Activated CD4-positive, CD25-positive, alpha-beta regulatory T cell (primary cell): ENCODE measurements around the gene NFXL1.

Experiments used
- DNase-seq, 4 experiments: peaks; one replicate each; lab custom pipeline; 2025; lab: John Stamatoyannopoulos, UW

NFXL1 gene

GRCh38 chr4:47891928-47892327 lies 22.5 kb downstream of the NFXL1 start:
- DNase-seq, result no peak

- DNase-seq, result no peak
Observed at GRCh38 chr4:47882228-47882627, 32.2 kb downstream of the NFXL1 start.

GRCh38 chr4:47879458-47879857 lies 34.9 kb downstream of the NFXL1 start:
- DNase-seq, result no peak

GRCh38 chr4:47876784-47877546 lies 37.4 kb downstream of the NFXL1 start:
- DNase-seq, result no peak

GRCh38 chr4:47876310-47876709 lies 38.1 kb downstream of the NFXL1 start:
- no peak for DNase-seq

- DNase-seq, result no peak
Observed at GRCh38 chr4:47873877-47874541, 40.4 kb downstream of the NFXL1 start.

- DNase-seq, result no peak
Observed at GRCh38 chr4:47863486-47863885, 50.9 kb downstream of the NFXL1 start.

GRCh38 chr4:47862297-47862696 lies 52.1 kb downstream of the NFXL1 start:
- no peak for DNase-seq

- DNase-seq, result no peak
Observed at GRCh38 chr4:47860305-47860704, 54.1 kb downstream of the NFXL1 start.

- no peak for DNase-seq
Observed at GRCh38 chr4:47858006-47858405, 56.4 kb downstream of the NFXL1 start.

- DNase-seq, result no peak
Observed at GRCh38 chr4:47856713-47857112, 57.7 kb downstream of the NFXL1 start.

GRCh38 chr4:47855350-47855749 lies 59.0 kb downstream of the NFXL1 start:
- DNase-seq, result no peak

- DNase-seq, result no peak
Observed at GRCh38 chr4:47852136-47852535, 62.2 kb downstream of the NFXL1 start.

GRCh38 chr4:47849466-47849865 lies 64.9 kb downstream of the NFXL1 start:
- DNase-seq, result no peak

GRCh38 chr4:47848041-47848440 lies 66.3 kb downstream of the NFXL1 start:
- DNase-seq, result no peak

- no peak for DNase-seq
Observed at GRCh38 chr4:47842985-47843384, 71.4 kb downstream of the NFXL1 start.

- DNase-seq, result no peak
Observed at GRCh38 chr4:47840291-47840690, 74.1 kb downstream of the NFXL1 start.

GRCh38 chr4:47839259-47839658 lies 75.1 kb downstream of the NFXL1 start:
- peak in 1 of 4 experiments; percentile 3 for DNase-seq

- DNase-seq, result no peak
Observed at GRCh38 chr4:47838445-47838844, 75.9 kb downstream of the NFXL1 start.

GRCh38 chr4:47837908-47838294 lies 76.5 kb downstream of the NFXL1 start, which contains the start of gene CORIN:
Gene CORIN, minus strand, starts transcription at chr4:47838067. Its CDS starts 118 bp downstream, at chr4:47837949.
- DNase-seq, result no peak

GRCh38 chr4:47837094-47837907 lies 77.1 kb downstream of the NFXL1 start:
- DNase-seq, result peak; percentile 4 to 17 (median 8)

GRCh38 chr4:47836641-47837093 lies 77.7 kb downstream of the NFXL1 start:
- DNase-seq, result peak in 3 of 4 experiments; percentile 7 to 24 (median 16)
